GM21526 (cell line): ENCODE data around the gene RBPJ.

Experiments used
- ATAC-seq: cut with Tn5 transposase; IDR thresholded peaks from one replicate; pipeline ENCODE4 v1.9.1; 2021; ENCODE audit warnings: moderate library complexity; ENCODE audit not compliant: unreplicated experiment, low FRiP score

The RBPJ gene

DNA sequence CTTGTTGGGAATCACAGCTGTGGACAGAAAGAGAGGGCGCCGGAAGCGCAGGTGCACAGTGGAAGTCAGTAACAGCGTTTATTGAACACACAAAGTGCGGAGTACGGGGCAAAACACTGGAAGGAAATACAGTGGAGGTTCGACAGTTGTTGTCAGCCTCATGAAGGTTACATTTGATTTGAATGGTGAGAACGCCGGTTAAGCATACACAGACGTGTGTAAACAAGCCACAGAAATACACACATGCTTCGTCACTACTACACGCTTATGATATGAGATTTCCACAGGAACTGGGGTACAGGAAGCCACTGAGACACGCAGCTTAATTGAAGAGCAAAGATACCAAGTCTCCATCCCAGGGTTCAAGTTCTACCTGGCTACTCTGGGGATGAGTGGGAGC is 157.5 kb downstream of the RBPJ start:
- ATAC-seq: no peak

DNA sequence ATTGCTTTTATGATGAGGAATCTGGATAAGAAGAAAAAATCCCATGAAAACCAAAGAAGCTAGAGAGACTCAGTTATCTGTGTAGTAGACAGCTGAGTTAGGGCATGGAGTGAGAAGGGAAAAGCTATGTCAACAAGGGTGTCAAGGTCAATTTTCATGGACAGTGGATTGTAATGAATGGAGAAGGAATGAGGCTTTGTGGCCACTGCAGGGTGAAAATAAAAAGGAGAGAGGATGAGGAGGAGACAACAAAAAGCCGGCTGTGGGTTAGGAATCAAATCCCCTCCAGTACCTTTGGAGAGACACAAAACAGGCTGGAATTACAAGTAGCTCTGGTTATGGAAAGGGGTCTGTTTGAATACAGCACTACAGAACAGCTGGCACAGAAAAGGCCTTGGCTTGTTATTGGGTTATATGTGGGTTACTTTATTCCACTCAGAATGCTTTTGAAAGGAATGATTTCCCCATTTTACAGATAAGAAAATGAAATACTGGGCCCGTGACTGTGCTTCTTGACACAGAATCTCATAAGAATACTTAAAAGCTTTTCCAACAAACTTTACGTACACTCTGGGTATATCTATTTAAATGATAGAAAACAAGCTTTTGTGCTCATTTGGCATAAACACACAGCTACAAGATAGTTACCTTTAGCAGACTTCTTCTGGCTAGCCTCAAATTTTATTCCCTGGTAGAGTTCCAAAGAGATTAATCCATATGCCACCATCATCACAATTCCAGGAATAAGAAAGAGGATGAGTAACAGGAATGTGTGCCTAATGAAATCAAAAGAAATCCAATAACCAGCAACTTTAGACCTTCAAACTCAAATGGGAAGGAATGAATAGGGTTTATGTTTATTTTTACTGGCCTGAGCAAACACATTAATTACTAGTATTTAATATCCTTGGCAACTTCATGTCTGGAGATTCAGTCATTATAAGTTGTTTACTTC is 162.0 kb downstream of the RBPJ start:
- no peak for ATAC-seq

DNA sequence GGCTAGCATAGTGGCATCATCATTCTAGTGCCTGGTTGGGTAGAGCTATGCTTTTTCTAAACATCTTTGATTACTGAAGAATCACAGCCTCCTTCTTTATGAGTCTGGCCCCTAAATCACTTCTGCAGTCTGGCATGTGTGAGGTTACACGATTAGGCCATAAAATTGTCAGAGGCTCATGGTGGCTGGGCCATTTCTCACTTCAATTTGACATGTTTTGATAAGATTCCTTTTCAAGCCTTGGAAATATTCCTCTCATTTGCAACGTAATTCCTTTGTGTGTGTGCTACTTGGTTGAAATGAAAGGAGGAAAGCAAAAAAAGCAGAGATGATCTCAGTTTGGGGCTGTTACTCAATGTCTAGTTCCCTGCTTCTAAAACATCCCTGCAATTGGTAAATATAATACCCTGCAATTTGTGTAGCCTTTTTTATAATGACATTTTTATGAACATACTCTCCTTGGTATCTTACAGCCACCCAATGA is 163.3 kb downstream of the RBPJ start:
- no peak for ATAC-seq

DNA sequence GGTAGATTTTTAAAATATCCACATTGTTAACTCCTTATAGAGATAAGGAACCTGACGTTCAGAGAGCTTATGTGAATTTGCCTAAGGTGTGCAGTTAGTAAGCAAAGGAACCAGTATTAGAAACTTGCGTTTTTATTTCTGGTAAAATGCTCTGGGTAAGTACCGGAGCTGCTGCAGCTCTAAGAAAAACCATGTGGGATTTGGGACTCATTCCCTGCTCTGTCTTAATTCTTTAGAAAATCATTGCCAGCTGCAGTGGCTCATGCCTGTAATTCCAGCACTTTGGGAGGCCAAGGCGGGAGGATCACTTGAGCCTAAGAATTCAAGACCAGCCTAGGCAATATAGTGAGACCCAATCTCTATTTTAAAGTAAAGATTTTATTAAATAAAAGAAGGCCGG is 163.7 kb downstream of the RBPJ start:
- ATAC-seq: no peak
